ENCODE results near the gene NRCAM.

DNA sequence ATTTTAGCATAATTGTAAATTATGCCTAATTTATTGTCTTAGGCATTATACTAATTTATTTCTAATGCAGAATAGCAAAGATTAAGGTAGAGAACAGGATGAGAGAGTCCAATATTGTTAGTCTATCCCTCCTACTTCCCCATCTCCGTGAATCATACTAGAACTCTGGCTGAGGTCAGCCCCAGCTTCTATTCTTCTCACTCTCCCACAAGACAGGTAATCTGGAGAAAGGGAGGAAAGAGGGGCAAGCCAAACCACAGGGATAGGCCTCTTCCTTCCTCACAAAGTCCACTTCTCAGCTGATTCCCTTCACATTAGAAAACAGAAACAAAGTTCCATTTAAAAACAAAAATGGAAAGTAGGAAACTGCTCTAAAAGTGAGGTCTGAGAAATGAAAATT lies 208.6 kb downstream of the NRCAM start:
- TF ChIP-seq, protein P1, sequence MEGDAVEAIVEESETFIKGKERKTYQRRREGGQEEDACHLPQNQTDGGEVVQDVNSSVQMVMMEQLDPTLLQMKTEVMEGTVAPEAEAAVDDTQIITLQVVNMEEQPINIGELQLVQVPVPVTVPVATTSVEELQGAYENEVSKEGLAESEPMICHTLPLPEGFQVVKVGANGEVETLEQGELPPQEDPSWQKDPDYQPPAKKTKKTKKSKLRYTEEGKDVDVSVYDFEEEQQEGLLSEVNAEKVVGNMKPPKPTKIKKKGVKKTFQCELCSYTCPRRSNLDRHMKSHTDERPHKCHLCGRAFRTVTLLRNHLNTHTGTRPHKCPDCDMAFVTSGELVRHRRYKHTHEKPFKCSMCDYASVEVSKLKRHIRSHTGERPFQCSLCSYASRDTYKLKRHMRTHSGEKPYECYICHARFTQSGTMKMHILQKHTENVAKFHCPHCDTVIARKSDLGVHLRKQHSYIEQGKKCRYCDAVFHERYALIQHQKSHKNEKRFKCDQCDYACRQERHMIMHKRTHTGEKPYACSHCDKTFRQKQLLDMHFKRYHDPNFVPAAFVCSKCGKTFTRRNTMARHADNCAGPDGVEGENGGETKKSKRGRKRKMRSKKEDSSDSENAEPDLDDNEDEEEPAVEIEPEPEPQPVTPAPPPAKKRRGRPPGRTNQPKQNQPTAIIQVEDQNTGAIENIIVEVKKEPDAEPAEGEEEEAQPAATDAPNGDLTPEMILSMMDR (conservative IDR thresholded peaks at IDR 0.05; ENCODE audit: low read depth, low read length), result no peak
- no peak for TF ChIP-seq EZH2 (IDR thresholded peaks at IDR 0.05; ENCODE audit: borderline replicate concordance, low read depth, low read length, poor library complexity, severe bottlenecking)

All from A673 (cell line).